Spleen (tissue), 7 donors: ENCODE data around the gene BAAT.

Experiments used
- POLR2A ChIP-seq, 3 donors: fragments of 450-650 bp; IDR thresholded peaks; one replicate each; pipeline ENCODE4 v1.5.1; 2017; ENCODE audit warnings: antibody characterized with exemption in 3 of 3, mild to moderate bottlenecking in 1 of 3
- POLR2AphosphoS5 ChIP-seq, 3 donors: sonication (generic); formaldehyde crosslinking; IDR thresholded peaks; one replicate each; pipeline ENCODE4 v1.5.1; 2017; ENCODE audit warnings: antibody characterized with exemption in 3 of 3
- TF ChIP-seq, protein P1 (sequence below), 11 experiments: fragments of 200-600 bp in 7 of 11; fragments of 450-650 bp in 4 of 11; sonication (generic) in 4 of 11; IDR thresholded peaks in 8 of 11; conservative IDR thresholded peaks in 3 of 11; 1 replicate in 7 of 11; 2 replicates in 4 of 11; pipeline versions ENCODE4 v1.4.0 to v1.8.0; 2016 to 2021; ENCODE audit warnings: antibody characterized with exemption in 11 of 11, inconsistent platforms in 4 of 11, mild to moderate bottlenecking in 1 of 11
- donor health status: DM: no; HTN: no; CAD: no; lungs with moderate emphysema.
- donor health status: DM: no; HTN: no; CAD: no.
- donor health status: DM: no; HTN: no; CAD: no.

DNA sequence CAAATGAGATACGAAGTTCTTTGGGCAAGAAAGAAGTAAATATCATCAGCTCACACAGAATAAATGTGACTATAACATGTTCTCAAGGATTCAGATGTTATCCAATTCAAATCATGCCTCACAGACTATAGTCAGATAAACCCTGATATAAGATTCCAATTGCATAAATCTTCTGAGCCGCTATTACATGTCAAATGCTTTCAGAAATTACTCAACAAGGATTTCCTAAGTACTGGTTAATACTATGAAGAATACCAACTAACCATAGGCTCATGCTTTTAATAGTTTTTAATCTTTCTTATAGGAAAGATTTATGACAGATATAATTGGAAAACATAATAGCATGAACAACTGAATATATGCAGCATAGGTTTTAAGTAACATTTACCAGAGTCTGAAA is 73.6 kb downstream of the BAAT start:
- TF ChIP-seq, protein P1, sequence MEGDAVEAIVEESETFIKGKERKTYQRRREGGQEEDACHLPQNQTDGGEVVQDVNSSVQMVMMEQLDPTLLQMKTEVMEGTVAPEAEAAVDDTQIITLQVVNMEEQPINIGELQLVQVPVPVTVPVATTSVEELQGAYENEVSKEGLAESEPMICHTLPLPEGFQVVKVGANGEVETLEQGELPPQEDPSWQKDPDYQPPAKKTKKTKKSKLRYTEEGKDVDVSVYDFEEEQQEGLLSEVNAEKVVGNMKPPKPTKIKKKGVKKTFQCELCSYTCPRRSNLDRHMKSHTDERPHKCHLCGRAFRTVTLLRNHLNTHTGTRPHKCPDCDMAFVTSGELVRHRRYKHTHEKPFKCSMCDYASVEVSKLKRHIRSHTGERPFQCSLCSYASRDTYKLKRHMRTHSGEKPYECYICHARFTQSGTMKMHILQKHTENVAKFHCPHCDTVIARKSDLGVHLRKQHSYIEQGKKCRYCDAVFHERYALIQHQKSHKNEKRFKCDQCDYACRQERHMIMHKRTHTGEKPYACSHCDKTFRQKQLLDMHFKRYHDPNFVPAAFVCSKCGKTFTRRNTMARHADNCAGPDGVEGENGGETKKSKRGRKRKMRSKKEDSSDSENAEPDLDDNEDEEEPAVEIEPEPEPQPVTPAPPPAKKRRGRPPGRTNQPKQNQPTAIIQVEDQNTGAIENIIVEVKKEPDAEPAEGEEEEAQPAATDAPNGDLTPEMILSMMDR (IDR thresholded peaks at IDR 0.05 in 8 of 11, conservative IDR thresholded peaks at IDR 0.05 in 3 of 11) = no peak
- TF ChIP-seq POLR2AphosphoS5 (IDR thresholded peaks at IDR 0.05) (no peak), POLR2A (IDR thresholded peaks at IDR 0.05) (no peak)
